Esophagus muscularis mucosa (tissue), 4 donors: ENCODE data around the gene PTPA. TPM values are rescaled to one million over a fixed set of nuclear protein-coding genes. Genes with fewer than 3 reads are reported as not detected.

Experiments
- DNase-seq: peaks from one replicate; pipeline ENCODE4 v3.0.0-alpha.2; 2017; ENCODE audit errors: extremely low spot score
- H3K27ac ChIP-seq, 4 donors: fragments of 200-600 bp; sonication (generic); replicated peaks in 1 of 4; 1 replicate in 3 of 4; 2 replicates in 1 of 4; pipeline ENCODE4 v1.5.1; 2016 to 2019; ENCODE audit warnings: mild to moderate bottlenecking in 1 of 4
- H3K27me3 ChIP-seq, 4 donors: fragments of 200-600 bp; sonication (generic); one replicate each; pipeline versions ENCODE4 v1.5.1 to v1.6.0; 2016 to 2019
- H3K36me3 ChIP-seq, 4 donors: fragments of 200-600 bp; sonication (generic); one replicate each; pipeline ENCODE4 v1.5.1; 2016 to 2019
- H3K4me1 ChIP-seq, 4 donors: fragments of 200-600 bp; sonication (generic); one replicate each; pipeline ENCODE4 v1.5.1; 2016 to 2019
- H3K4me3 ChIP-seq, 4 donors: fragments of 200-600 bp; sonication (generic); 1 replicate in 2 of 4; 2 replicates in 2 of 4; pipeline ENCODE4 v1.5.1; 2016 to 2019; ENCODE audit warnings: mild to moderate bottlenecking in 4 of 4, moderate library complexity in 1 of 4
- H3K9me3 ChIP-seq, 4 donors: fragments of 200-600 bp; sonication (generic); 1 replicate in 3 of 4; 2 replicates in 1 of 4; pipeline ENCODE4 v1.5.1; 2016 to 2019
- CTCF ChIP-seq, 3 experiments: fragments of 200-600 bp in 2 of 3; fragments of 450-650 bp in 1 of 3; sonication (generic) in 2 of 3; IDR thresholded peaks; one replicate each; pipeline ENCODE4 v1.5.1; 2017 to 2019; ENCODE audit warnings: antibody characterized with exemption in 3 of 3, mild to moderate bottlenecking in 2 of 3, moderate library complexity in 1 of 3
- EP300 ChIP-seq: sonication (generic); formaldehyde crosslinking; IDR thresholded peaks from one replicate; pipeline ENCODE4 v1.6.1; 2017; ENCODE audit warnings: antibody characterized with exemption
- POLR2A ChIP-seq: fragments of 450-650 bp; IDR thresholded peaks from one replicate; pipeline ENCODE4 v1.6.1; 2017; ENCODE audit warnings: antibody characterized with exemption, moderate library complexity, mild to moderate bottlenecking, low read depth
- POLR2AphosphoS5 ChIP-seq, 2 donors: sonication (generic); formaldehyde crosslinking; IDR thresholded peaks; one replicate each; pipeline ENCODE4 v1.6.1; 2017; ENCODE audit warnings: antibody characterized with exemption in 2 of 2
- whole genome bisulfite sequencing: methylation state at CpG from one replicate; pipeline ENCODE4 v1.1.5; 2018; 5-methylcytosine and 5-hydroxymethylcytosine counted together
- intact Hi-C: fragments of 100-400 bp; cut with DNase I; formaldehyde crosslinking; loops from one replicate; pipeline ENCODE4 v1.15.1; 2023
- total RNA-seq, 4 donors: library from RNA; depleted of rRNA; stranded (reverse); fragments of >200 nt; gene quantifications; one replicate each; pipeline versions ENCODE4 v1.1.0 to v1.2.1, GENCODE V29; 2016

Gene PTPA
- total RNA-seq, 4 donors from 2014 or later: 57.7 to 91.9 (median 77.4) TPM

- H3K27ac ChIP-seq: peak overlapping the region; percentile 93 to 99 (median 98)
- 86% methylated on average over 5 of the region's 6 CpGs for WGBS
- no peak for DNase-seq
- TF ChIP-seq CTCF (IDR thresholded peaks at IDR 0.05) (no peak), POLR2AphosphoS5 (IDR thresholded peaks at IDR 0.05) (no peak), POLR2A (no peak)
- H3K4me1 ChIP-seq: peaks cover 47 to 87% (median 54%) of the 10 kb centered on the region in 4 donors
- H3K36me3 ChIP-seq: peaks cover 0 to 66% (median 42%) of the 10 kb centered on the region in 4 donors
- intact Hi-C loops: no loop called here
- no peak overlapping the region for H3K4me3 ChIP-seq
- no peaks in the 10 kb centered on the region for H3K27me3 ChIP-seq
- H3K9me3 ChIP-seq: no peaks in the 10 kb centered on the region
Measured at GRCh38 chr9:129148463-129149204, 37.4 kb downstream of the PTPA start.

- peak overlapping the region; percentile 10 to 99 (median 54) for H3K27ac ChIP-seq
- H3K4me1 ChIP-seq: peaks cover 39 to 79% (median 46%) of the 10 kb centered on the region in 4 donors
- TF ChIP-seq EP300 (no peak), POLR2A (no peak), POLR2AphosphoS5 (IDR thresholded peaks at IDR 0.05) (no peak), CTCF (IDR thresholded peaks at IDR 0.05) (no peak)
- H3K4me3 ChIP-seq: no peak overlapping the region
- no peaks in the 10 kb centered on the region for H3K27me3 ChIP-seq
- H3K36me3 ChIP-seq: peaks cover 0 to 63% (median 43%) of the 10 kb centered on the region in 4 donors
- H3K9me3 ChIP-seq: no peaks in the 10 kb centered on the region
- intact Hi-C loops: no loop called here
- no peak for DNase-seq
- WGBS: 75% methylated on average over 6 of the region's 6 CpGs
Measured at GRCh38 chr9:129149442-129149841, 38.2 kb downstream of the PTPA start.

GRCh38 chr9:129150122-129150521 is 38.9 kb downstream of the PTPA start:
- no peak overlapping the region for H3K4me3 ChIP-seq
- no peaks in the 10 kb centered on the region for H3K9me3 ChIP-seq
- no peaks in the 10 kb centered on the region for H3K27me3 ChIP-seq
- H3K27ac ChIP-seq: peak overlapping the region; percentile 10 to 99 (median 54)
- peaks cover 0 to 70% (median 47%) of the 10 kb centered on the region in 4 donors for H3K36me3 ChIP-seq
- WGBS: 83% methylated on average over 10 of the region's 10 CpGs
- peaks cover 32 to 72% (median 39%) of the 10 kb centered on the region in 4 donors for H3K4me1 ChIP-seq
- no peak for TF ChIP-seq POLR2AphosphoS5 (IDR thresholded peaks at IDR 0.05)
- TF ChIP-seq CTCF (IDR thresholded peaks at IDR 0.05): no peak
- no peak for TF ChIP-seq POLR2A
- no peak for TF ChIP-seq EP300
- no peak for DNase-seq
- intact Hi-C loops: no loop called here

- Histone ChIP-seq H3K36me3 (peaks cover 0 to 76% (median 51%) of the 10 kb centered on the region in 4 donors), H3K4me3 (no peak overlapping the region), H3K4me1 (peaks cover 26 to 66% (median 33%) of the 10 kb centered on the region in 4 donors), H3K27ac (peak overlapping the region in 2 of 4 donors; percentile 93 to 99), H3K9me3 (no peaks in the 10 kb centered on the region), H3K27me3 (no peaks in the 10 kb centered on the region)
- WGBS: 89% methylated on average over 13 of the region's 18 CpGs
- no peak for DNase-seq
- no peak for TF ChIP-seq CTCF (IDR thresholded peaks at IDR 0.05)
- no peak for TF ChIP-seq POLR2AphosphoS5 (IDR thresholded peaks at IDR 0.05)
- TF ChIP-seq EP300: no peak
- TF ChIP-seq POLR2A: no peak
- intact Hi-C loops: no loop called here
Measured at GRCh38 chr9:129150672-129151211, 39.5 kb downstream of the PTPA start.
